Measurements from ENCODE around the gene MPP3.

DNA sequence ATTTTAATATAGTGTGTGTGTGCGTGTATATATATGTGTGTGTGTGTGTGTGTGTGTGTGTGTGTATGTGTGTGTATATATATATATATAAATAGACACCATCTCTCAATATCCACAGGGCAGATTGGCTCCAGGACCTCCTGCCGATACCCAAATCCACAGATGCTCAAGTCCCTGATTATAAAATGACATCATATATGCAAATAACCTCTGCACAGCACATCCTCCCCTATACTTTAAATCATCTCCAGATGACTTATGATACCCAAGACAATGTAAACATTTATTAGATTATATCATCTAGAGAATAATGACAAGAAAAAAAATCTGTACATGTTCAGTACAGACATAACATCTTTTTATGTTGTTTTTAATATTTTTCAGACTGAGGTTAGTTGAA lies 62.0 kb downstream of the MPP3 start:
- TF ChIP-seq, protein P1, sequence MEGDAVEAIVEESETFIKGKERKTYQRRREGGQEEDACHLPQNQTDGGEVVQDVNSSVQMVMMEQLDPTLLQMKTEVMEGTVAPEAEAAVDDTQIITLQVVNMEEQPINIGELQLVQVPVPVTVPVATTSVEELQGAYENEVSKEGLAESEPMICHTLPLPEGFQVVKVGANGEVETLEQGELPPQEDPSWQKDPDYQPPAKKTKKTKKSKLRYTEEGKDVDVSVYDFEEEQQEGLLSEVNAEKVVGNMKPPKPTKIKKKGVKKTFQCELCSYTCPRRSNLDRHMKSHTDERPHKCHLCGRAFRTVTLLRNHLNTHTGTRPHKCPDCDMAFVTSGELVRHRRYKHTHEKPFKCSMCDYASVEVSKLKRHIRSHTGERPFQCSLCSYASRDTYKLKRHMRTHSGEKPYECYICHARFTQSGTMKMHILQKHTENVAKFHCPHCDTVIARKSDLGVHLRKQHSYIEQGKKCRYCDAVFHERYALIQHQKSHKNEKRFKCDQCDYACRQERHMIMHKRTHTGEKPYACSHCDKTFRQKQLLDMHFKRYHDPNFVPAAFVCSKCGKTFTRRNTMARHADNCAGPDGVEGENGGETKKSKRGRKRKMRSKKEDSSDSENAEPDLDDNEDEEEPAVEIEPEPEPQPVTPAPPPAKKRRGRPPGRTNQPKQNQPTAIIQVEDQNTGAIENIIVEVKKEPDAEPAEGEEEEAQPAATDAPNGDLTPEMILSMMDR (IDR thresholded peaks at IDR 0.05; ENCODE audit: low read depth, low read length, poor library complexity, severe bottlenecking): no peak
- no peak for TF ChIP-seq EZH2phosphoT487 (IDR thresholded peaks at IDR 0.05; ENCODE audit: borderline replicate concordance, low read length)

All from DOHH2 (cell line).